K562 (cell line): ENCODE results near the gene DOCK4.

Source experiments
- EP300 ChIP-seq: IDR thresholded peaks from 2 replicates; pipeline ENCODE4 v1.6.1; 2012; ENCODE audit warnings: low read length, improper control_type of control experiment
- HNRNPK ChIP-seq: fragments of 200-400 bp; formaldehyde crosslinking; IDR thresholded peaks from one replicate; pipeline ENCODE4 v1.6.1; 2018; ENCODE audit warnings: mild to moderate bottlenecking, low read depth, low read length; ENCODE audit not compliant: poor library complexity, severe bottlenecking
- POLR2A ChIP-seq: fragments of 450-650 bp; conservative IDR thresholded peaks from 2 replicates; pipeline ENCODE4 v1.6.1; 2016
- SP1 ChIP-seq: sonication (generic); formaldehyde crosslinking; IDR thresholded peaks from 2 replicates; pipeline ENCODE4 v1.8.1; 2022; ENCODE audit warnings: mild to moderate bottlenecking, missing genetic modification reagents
- SP2 ChIP-seq: IDR thresholded peaks from 2 replicates; pipeline ENCODE4 v1.6.1; 2011; ENCODE audit warnings: mild to moderate bottlenecking, low read depth, low read length, moderate library complexity; ENCODE audit not compliant: poor library complexity, severe bottlenecking; ENCODE audit errors: extremely low read depth
- ZNF347 ChIP-seq: fragments of 450-650 bp; formaldehyde crosslinking; IDR thresholded peaks from 2 replicates; pipeline ENCODE4 v1.4.0; 2020; ENCODE audit warnings: low read depth, mild to moderate bottlenecking, moderate library complexity
- ZNF408 ChIP-seq: fragments of 250-450 bp; sonication (Bioruptor Pico); IDR thresholded peaks from 2 replicates; pipeline ENCODE4 v1.4.0; 2020; ENCODE audit warnings: low read depth, mild to moderate bottlenecking, moderate library complexity
- TF ChIP-seq, protein P1 (sequence below): fragments of 250-450 bp; sonication (Bioruptor Pico); IDR thresholded peaks from 2 replicates; pipeline ENCODE4 v1.5.0; 2020; ENCODE audit warnings: mild to moderate bottlenecking, borderline replicate concordance
- TF ChIP-seq, protein P2 (sequence below), 3 experiments: IDR thresholded peaks in 2 of 3; conservative IDR thresholded peaks in 1 of 3; 2 replicates each; pipeline ENCODE4 v1.5.1; 2011 to 2012; ENCODE audit warnings: low read length in 3 of 3, mild to moderate bottlenecking in 3 of 3, control low read depth in 2 of 3, improper control_type of control experiment in 1 of 3, inconsistent platforms in 1 of 3, low read depth in 1 of 3, mixed read lengths in 1 of 3, moderate library complexity in 1 of 3; ENCODE audit not compliant: insufficient read depth in 2 of 3
- TF ChIP-seq, protein P3 (sequence below): fragments of 250-450 bp; sonication (Bioruptor Pico); IDR thresholded peaks from 2 replicates; pipeline ENCODE4 v1.5.0; 2020; ENCODE audit warnings: mild to moderate bottlenecking
- TF ChIP-seq, protein P4 (sequence below), 2 experiments: fragments of 450-650 bp; IDR thresholded peaks; 2 replicates each; pipeline ENCODE4 v1.6.1; 2016

GRCh38 chr7:112205343-112206237 is 609 bp downstream of the DOCK4 start:
- TF ChIP-seq EP300 = no peak
- TF ChIP-seq POLR2A = no peak
- TF ChIP-seq, protein P1, sequence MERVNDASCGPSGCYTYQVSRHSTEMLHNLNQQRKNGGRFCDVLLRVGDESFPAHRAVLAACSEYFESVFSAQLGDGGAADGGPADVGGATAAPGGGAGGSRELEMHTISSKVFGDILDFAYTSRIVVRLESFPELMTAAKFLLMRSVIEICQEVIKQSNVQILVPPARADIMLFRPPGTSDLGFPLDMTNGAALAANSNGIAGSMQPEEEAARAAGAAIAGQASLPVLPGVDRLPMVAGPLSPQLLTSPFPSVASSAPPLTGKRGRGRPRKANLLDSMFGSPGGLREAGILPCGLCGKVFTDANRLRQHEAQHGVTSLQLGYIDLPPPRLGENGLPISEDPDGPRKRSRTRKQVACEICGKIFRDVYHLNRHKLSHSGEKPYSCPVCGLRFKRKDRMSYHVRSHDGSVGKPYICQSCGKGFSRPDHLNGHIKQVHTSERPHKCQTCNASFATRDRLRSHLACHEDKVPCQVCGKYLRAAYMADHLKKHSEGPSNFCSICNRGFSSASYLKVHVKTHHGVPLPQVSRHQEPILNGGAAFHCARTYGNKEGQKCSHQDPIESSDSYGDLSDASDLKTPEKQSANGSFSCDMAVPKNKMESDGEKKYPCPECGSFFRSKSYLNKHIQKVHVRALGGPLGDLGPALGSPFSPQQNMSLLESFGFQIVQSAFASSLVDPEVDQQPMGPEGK (CRISPR knock-in tag) = no peak
- TF ChIP-seq, protein P2, sequence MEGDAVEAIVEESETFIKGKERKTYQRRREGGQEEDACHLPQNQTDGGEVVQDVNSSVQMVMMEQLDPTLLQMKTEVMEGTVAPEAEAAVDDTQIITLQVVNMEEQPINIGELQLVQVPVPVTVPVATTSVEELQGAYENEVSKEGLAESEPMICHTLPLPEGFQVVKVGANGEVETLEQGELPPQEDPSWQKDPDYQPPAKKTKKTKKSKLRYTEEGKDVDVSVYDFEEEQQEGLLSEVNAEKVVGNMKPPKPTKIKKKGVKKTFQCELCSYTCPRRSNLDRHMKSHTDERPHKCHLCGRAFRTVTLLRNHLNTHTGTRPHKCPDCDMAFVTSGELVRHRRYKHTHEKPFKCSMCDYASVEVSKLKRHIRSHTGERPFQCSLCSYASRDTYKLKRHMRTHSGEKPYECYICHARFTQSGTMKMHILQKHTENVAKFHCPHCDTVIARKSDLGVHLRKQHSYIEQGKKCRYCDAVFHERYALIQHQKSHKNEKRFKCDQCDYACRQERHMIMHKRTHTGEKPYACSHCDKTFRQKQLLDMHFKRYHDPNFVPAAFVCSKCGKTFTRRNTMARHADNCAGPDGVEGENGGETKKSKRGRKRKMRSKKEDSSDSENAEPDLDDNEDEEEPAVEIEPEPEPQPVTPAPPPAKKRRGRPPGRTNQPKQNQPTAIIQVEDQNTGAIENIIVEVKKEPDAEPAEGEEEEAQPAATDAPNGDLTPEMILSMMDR (IDR thresholded peaks at IDR 0.05 in 2 of 3, conservative IDR thresholded peaks at IDR 0.05 in 1 of 3; ENCODE audit: insufficient read depth in 2 of 3, low read depth in 1 of 3, low read length in 3 of 3) = no peak
- TF ChIP-seq SP1 (CRISPR knock-in tag) = no peak
- no peak for TF ChIP-seq ZNF347 (CRISPR knock-in tag)
- no peak for TF ChIP-seq SP2
- TF ChIP-seq, protein P3, sequence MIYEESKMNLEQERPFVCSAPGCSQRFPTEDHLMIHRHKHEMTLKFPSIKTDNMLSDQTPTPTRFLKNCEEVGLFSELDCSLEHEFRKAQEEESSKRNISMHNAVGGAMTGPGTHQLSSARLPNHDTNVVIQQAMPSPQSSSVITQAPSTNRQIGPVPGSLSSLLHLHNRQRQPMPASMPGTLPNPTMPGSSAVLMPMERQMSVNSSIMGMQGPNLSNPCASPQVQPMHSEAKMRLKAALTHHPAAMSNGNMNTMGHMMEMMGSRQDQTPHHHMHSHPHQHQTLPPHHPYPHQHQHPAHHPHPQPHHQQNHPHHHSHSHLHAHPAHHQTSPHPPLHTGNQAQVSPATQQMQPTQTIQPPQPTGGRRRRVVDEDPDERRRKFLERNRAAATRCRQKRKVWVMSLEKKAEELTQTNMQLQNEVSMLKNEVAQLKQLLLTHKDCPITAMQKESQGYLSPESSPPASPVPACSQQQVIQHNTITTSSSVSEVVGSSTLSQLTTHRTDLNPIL = no peak
- TF ChIP-seq ZNF408 (CRISPR knock-in tag) = no peak
- TF ChIP-seq, protein P4, sequence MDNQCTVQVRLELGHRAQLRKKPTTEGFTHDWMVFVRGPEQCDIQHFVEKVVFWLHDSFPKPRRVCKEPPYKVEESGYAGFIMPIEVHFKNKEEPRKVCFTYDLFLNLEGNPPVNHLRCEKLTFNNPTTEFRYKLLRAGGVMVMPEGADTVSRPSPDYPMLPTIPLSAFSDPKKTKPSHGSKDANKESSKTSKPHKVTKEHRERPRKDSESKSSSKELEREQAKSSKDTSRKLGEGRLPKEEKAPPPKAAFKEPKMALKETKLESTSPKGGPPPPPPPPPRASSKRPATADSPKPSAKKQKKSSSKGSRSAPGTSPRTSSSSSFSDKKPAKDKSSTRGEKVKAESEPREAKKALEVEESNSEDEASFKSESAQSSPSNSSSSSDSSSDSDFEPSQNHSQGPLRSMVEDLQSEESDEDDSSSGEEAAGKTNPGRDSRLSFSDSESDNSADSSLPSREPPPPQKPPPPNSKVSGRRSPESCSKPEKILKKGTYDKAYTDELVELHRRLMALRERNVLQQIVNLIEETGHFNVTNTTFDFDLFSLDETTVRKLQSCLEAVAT (IDR thresholded peaks at IDR 0.05) = peak in 1 of 2 experiments; percentile 20; a peak in 1 of 4 replicates
- no peak for TF ChIP-seq HNRNPK
